ENCODE measurements around the gene MTUS2. TPM values are rescaled to one million over a fixed set of nuclear protein-coding genes. Genes with fewer than 3 reads are reported as not detected.

Gene MTUS2
- total and polyA plus RNA-seq, 2 donors (not counting 3 experiments of a cell fraction or from before 2014, with no cell fraction given): not detected

GRCh38 chr13:29538652-29539040 lies 718.5 kb downstream of the MTUS2 start:
- H4K20me1 ChIP-seq (replicated peaks; ENCODE audit: control insufficient read depth, extremely low read depth, insufficient read depth, low read length): no peaks in the 10 kb centered on the region
- H3K9me3 ChIP-seq (replicated peaks; ENCODE audit: control insufficient read depth, insufficient read depth, low read length): no peaks in the 10 kb centered on the region
- no peaks in the 10 kb centered on the region for H3K27me3 ChIP-seq (ENCODE audit: control insufficient read depth in 2 of 2, insufficient read depth in 2 of 2, low read length in 2 of 2)
- FAIRE-seq (no peak), DNase-seq (ENCODE audit: low read depth, low spot score) (no peak)
- peaks cover 64% of the 10 kb centered on the region for H3K79me2 ChIP-seq (ENCODE audit: control insufficient read depth, insufficient read depth, low read length)
- no TSS peak for BruUV-seq (replicated peaks)
- H3K4me2 ChIP-seq (ENCODE audit: insufficient read depth, low read length): peak overlapping the region; percentile 14
- H3K27ac ChIP-seq (ENCODE audit: insufficient read depth, low read depth, low read length): no peak overlapping the region
- H3K9me1 ChIP-seq (replicated peaks; ENCODE audit: control insufficient read depth, extremely low read depth, insufficient read depth, low read length): no peaks in the 10 kb centered on the region
- dilution Hi-C loops (cut with MboI; ENCODE audit: extremely low pct_ligation_motif_present, low sequenced_read_pairs) (no loop called here), intact Hi-C loops (cut with micrococcal nuclease) (loop anchor here (1.0 to 2.0 kb wide), 2 partner anchors 9 to 56 kb away; partner anchors contain the start of gene SLC7A1)
- ChIA-PET POLR2A (no interaction called here), CTCF (interaction anchor here (1.0 to 1.5 kb wide), 6 partner anchors 9 to 169 kb away, joined by 3 to 7 read pairs (median 3); no protein-coding TSS in a partner anchor)
- peaks cover 4 to 13% of the 10 kb centered on the region in 2 experiments for H3K36me3 ChIP-seq (ENCODE audit: control insufficient read depth in 2 of 2, extremely low read depth in 1 of 2, insufficient read depth in 2 of 2, low read length in 2 of 2)
- TF ChIP-seq EZH2 (IDR thresholded peaks at IDR 0.05; ENCODE audit: borderline replicate concordance, low read depth, low read length, severe bottlenecking): no peak
- TF ChIP-seq MYC (IDR thresholded peaks at IDR 0.05; ENCODE audit: low read depth, low read length): no peak
- no peak for TF ChIP-seq FOS (IDR thresholded peaks at IDR 0.05; ENCODE audit: borderline replicate concordance, insufficient read depth, low read length)
- TF ChIP-seq POLR2AphosphoS5 (IDR thresholded peaks at IDR 0.05; ENCODE audit: insufficient read depth, low read depth, low read length): no peak
- no peak for TF ChIP-seq MAX (IDR thresholded peaks at IDR 0.05; ENCODE audit: insufficient read depth, insufficient read length)
- no peak for TF ChIP-seq POLR2A (IDR thresholded peaks at IDR 0.05; ENCODE audit: low read depth, low read length)
- no peak for TF ChIP-seq GATA2 (IDR thresholded peaks at IDR 0.05; ENCODE audit: insufficient read depth, insufficient read length, low read depth, low read length)
- TF ChIP-seq JUN (IDR thresholded peaks at IDR 0.05; ENCODE audit: borderline replicate concordance, insufficient read depth, insufficient read length, low read depth): no peak
- TF ChIP-seq CTCF (IDR thresholded peaks at IDR 0.05; ENCODE audit: extremely low read depth in 1 of 2, insufficient read depth in 1 of 2, low read depth in 1 of 2, low read length in 2 of 2): no peak
- peaks cover 21% of the 10 kb centered on the region for H3K4me1 ChIP-seq (ENCODE audit: control insufficient read depth, extremely low read depth, insufficient read depth, low read length)
- no peak overlapping the region for H2AFZ ChIP-seq (ENCODE audit: low read depth, low read length)
- H3K4me3 ChIP-seq (replicated peaks in 1 of 3; ENCODE audit: insufficient read depth in 1 of 3, low read depth in 1 of 3, low read length in 3 of 3): no peak overlapping the region
- H3K9ac ChIP-seq (replicated peaks; ENCODE audit: extremely low read depth, insufficient read depth, low read length): no peak overlapping the region
